ENCODE measurements around the gene ZFP69.
"Not testable (repeated sequence)": the region's sequence is repeated elsewhere in the genome, so short reads cannot be mapped to it uniquely, and the experiment has no call there.

The ZFP69 gene

DNA sequence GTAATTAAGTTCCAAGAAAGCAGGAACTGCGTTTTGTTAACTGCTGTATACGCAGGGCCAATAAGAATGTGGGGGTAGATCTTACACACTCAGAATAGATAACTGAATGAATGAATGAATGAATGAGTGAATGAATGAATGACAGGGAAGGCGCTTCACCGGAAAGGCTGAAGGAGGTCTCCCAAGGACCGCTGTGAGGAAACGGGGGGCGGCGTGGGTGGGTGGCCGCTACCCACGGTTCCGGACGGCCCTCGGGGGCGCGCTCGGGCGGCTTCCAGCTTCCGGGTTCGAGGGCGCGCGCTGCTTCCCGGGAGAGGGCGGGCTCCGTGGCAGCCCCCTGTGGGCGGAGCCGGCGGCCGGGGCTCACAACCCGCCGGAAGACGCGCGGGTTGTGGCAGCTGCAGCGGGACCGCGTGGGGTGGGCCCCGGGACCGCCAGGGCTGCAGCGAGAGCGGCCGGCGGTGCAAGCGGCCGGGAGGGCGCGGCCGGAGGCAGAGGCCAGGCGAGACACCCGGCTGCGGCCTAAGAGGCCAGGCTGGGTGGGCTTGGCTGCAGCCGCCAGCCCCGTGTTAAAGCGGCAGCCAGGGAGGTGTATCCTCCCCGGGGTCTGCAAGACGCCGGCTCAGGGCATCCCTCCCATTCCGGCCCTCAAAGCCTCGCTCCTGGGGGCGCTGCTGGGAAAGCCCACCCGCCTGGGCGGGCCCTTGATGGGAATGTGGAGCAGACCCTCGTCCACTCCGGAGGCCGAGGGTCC lies at the start of gene ZFP69:
TSS of gene ZFP69 (plus strand) at position 367 of the 754 bp plus-strand sequence. CDS start 2,072 bp downstream, outside the sequence.
- DNase-seq = peak; percentile 86

DNA sequence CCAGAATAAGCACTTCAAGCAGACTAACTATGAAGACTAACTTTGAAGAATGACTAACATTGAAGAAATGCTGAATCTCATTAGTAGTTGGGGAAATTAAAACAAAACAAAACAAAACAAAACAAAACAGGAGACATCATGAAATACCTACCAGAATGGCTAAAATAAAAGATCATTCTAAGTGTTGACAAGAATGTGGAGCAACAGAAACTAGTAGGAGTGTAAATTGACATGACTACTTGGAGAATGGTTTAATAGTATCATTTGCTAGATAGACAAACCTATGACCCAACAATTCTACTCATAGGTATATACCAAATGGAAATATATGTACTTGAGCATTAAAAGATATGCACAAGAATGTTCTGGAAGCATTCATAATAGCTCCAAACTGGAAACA lies 45.7 kb upstream of the ZFP69 start:
- no peak for DNase-seq

DNA sequence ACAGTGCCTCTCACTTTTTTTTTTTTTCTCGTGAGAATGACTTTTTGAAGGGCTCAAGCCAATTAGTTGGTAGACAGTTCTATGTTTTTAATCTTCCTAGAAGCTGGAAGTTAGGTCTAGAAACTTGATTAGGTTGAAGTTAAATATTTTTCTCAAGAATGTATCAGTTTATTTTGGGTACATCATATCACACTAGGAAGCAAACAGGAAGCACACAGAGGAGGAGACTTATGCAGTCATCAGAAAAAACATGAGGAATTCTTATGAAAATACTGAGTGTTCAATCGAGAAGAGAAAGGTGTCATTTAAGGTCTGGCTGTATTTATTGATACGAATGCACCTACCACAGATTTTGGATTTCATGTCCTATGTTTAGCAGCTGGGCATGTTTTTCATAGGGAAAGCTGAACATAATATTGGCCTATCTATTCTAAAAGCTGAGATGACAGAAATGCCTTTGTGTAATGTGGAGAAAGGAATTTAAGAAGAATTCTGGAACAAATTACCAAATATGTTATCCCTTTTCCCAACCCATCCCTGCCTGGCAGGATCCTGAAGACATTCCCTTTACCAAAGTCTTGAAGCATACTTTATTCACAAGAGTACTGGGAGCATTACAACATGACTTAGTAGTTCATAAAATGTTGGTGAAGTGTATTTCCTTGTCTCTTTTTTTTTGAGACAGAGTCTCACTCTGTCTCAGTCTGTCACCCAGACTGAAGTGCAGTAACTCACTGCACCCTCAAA lies 44.3 kb upstream of the ZFP69 start:
- DNase-seq = no peak

DNA sequence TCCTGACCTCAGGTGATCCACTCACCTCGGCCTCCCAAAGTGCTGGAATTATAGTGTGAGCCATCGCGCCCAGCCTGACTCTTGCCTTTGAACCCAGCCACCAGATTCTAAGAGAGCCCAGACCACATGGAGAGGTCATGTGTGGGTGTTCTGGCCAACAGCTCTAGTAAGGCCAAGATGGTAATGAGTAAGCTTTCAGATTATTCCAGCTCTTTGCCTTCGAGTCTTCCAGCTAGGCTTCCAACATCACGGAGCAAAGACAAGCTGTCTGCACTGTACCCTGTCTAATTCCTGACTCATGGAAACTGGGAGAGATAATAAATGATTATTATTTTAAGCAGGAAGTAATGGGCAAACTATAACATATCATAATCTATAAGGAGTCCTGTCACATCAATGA lies 41.6 kb upstream of the ZFP69 start:
- DNase-seq = no peak

DNA sequence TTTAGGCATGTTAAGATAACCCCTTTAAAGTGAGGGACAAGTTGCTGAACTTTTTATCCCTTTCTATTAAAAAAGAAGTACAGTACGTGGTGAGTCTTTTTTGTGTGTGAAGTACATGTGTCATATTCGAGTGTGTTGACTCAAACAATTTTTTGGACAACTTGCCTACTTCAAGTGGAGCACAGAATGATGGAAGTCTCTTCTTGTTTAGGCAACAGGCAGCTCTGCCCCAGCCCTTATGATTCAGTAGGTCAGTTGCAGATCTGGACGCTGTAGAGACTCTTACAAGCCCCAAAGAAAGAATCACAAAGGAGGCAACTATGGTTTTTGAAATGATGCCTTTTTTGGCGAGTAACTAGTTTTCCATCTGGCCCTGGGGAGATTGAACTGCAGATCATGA lies 41.2 kb upstream of the ZFP69 start:
- DNase-seq = no peak

DNA sequence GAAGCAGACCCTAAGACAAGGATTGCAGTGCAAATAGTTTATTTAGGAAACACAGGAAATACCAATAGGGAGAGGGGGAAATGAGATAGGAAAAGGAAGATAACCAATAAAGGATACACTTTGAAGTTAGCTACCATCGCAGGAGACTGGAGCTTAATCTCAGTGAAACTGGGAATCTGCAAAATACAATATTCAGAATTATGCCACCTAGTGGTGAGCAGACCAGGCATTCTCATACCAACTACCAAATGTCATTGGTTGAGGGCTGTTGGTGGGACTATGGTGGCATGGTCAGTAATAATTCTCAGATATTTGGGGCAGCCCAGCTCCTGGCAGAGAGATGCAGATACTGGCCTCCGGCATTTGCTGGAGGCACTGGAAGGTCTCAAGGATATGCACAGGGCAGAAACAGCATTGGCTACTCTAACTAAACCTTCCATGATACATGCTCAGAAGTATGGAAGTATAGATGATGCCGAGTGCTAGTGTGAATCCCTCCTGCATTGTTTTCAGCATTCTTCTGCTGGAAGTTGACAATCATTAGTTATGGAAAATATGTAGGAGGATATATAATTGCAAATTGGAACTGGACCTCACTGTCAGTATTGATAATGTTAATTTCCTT lies 38.6 kb upstream of the ZFP69 start:
- DNase-seq = no peak

DNA sequence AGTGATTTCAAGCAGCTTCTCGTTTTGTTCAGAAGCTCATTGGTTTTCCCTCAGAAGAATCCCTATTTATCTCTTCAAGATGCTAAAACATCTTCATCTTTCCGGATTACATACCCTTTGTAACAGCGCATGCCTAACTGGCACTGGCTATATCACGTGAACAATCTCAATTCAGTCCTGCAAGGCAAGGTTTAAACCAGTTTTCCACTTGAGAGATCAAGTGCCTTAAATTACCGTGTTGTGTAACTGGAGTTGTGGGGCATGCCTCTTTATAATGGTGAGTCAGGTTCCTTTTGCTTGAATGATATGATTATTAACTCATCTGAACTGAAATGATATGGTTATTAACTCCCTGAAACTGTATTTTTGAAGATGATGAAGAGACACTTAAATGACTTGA lies 37.8 kb upstream of the ZFP69 start:
- DNase-seq = no peak

DNA sequence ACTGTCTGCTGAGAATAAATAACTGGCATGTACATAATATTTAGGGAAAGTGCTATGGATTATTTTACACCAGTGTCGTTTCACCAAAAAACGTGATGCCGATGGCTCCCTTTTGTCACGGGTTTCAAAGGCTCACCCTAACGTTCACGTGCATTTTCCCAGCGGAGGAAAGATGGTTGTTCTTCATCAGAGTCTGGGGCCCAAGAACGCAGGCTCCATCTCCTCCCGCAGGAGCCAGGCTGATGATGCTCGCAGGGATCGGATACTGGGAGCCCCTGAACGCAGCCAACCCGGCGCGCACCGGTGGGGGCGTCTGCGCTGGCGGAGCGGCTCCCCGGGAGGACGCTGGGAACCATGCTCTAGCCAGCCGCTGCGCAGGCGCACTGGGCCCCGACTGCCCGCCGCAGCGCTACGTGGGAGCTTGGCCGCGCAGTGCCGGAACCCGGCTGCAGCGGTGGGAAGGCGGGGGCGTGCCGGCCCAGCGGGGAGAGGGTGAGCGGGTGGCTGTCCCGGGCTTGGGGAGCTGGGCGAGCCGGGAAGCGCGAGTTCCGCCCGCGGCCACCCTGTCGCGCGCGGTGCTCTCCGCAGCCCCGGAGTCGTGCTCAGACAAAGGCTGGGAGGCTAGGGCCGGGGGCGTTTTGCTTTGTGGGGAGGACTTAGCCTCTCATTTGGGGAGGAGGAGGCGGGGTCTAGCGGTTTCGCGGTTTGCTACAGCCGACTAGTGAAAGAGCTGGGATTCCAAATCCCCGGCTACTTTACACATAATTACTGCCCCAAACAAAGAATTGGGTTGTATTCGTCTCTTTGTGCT lies 27.2 kb upstream of the ZFP69 start, which contains the start of gene ZFP69B:
TSS of gene ZFP69B (plus strand) at position 793 of the 811 bp plus-strand sequence. CDS start 486 bp downstream, outside the sequence.
- peak; percentile 93 for DNase-seq

DNA sequence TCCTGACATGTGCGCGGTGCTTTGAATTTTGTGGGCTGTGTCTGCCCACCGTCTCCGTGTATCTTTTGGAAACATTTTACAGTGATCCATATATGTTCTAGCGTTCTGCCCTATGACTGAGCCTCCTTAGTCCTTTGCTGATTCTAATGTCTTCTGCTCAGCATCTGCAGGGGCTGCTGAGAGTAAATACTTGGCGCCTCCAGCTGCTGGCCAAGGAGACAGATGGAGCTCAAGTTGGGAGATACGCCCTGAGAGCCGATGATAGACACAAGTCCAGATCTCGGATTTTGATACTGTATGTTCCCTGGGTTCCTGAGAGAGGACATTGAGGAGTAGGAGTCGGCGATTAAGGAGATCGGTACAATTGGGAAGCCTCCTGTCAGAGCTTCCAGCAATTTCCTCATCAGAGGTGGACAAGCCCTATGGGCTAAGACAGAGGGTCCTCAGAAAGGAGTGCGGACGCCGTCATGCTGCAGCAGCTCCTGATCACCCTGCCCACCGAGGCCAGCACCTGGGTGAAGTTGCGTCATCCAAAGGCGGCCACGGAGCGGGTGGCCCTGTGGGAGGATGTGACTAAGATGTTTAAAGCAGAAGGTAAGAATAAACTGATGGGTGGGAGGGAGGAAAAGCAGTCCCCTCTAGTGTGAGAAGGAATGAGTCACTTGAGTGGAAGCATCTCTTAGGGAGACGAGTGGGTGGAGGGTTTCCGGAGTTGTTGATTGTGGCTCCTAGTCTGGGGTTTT lies 26.4 kb upstream of the ZFP69 start:
- DNase-seq = no peak

DNA sequence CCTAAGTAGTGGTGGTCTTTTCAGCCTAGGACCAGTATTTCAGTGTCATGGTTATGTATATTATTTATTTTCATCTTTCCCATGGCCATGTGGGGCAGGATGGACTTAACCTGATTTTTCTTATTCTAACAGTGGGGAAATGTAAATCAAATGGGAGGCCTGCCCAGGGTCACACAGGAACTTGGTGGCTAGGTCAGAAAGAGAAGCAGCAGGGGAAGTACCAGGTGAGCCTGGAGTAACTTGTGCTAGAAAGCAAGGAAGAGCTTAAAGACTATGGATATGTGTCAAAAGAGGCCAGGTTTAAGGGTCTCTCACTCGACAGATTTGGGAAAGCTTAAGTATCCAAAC lies 25.9 kb upstream of the ZFP69 start:
- no peak for DNase-seq

DNA sequence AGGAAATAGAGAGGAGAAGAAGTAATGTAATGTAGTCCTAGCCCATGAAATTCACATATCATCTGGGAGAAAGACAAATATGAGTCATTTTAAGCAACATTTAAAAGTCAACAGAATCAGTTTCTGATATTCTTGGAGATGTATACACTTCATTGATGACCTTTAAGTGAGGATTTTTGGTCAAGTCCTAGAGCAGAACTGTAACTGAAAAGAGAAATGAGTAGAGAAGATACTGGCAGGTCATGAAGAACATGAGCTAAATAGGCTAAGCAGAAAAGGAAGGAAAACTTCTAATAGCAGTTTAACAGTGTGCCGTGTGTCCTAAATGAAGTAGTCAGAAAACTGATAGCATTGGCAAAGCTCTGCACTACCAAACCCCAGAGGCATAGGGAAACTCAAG lies 22.2 kb upstream of the ZFP69 start:
- DNase-seq = no peak

DNA sequence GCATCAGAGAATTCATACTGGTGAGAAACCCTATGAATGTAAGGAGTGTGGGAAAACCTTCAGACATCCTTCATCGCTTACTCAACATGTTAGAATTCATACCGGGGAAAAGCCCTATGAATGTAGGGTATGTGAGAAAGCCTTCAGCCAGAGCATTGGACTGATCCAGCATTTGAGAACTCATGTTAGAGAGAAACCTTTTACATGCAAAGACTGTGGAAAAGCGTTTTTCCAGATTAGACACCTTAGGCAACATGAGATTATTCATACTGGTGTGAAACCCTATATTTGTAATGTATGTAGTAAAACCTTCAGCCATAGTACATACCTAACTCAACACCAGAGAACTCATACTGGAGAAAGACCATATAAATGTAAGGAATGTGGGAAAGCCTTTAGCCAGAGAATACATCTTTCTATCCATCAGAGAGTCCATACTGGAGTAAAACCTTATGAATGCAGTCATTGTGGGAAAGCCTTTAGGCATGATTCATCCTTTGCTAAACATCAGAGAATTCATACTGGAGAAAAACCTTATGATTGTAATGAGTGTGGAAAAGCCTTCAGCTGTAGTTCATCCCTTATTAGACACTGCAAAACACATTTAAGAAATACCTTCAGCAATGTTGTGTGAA lies 14.0 kb upstream of the ZFP69 start:
- DNase-seq = no peak

DNA sequence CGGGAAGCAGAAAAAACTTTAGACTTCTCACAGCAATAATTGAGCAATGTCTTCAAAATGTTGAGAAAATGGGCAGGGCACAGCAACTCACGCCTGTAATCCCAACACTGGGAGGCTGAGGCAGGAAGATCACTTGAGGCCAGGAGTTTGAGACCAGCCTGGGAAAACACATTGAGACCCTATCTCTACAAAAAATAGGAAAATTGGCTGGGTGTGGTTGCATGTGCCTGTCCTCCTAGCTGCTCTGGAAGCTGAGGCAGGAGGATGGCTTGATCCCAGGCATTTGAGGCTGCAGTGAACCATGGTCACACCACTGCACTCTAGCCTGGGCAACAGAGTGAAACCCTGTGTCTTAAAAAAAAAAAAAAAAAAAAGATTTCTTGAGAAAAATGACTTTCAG lies 7.8 kb upstream of the ZFP69 start:
- no peak for DNase-seq

DNA sequence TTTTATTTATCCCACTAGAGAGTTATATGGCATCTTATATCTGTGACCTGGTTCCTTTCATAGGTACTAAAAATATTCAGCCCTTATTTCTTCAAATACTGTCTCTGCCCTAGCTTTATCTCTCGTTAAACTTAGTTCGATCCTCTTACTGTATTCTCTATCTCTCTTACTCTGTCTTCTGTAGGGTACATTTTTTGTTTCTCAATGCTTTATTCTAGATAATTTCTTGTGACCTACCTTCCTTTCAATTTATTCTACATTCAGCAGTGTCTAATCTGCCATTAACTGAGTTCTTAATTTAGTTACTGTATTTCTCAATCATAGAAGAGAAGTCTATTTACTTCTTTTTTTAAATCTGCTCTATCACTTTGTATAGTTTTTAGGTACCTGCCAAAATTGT lies 1.8 kb upstream of the ZFP69 start:
- no peak for DNase-seq

DNA sequence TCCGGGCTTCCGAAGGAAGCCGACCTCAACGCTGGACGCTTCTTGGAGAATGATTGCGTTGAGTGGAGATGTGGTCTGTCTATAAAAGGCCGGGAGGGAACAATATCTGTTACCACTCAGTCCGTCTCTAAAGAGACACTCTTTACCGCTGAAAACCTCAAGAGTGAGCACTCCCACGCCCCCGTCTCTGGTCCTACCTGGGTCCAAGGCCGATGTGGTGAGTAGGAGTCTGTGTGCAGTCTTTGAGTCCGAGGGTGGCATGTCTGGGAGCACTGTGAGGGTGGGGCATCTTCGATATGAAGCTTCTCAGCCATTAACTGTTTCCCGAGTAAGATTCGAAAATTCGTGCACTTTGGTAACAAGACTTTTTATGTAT lies 576 bp downstream of the ZFP69 start:
- DNase-seq = peak; percentile 28

DNA sequence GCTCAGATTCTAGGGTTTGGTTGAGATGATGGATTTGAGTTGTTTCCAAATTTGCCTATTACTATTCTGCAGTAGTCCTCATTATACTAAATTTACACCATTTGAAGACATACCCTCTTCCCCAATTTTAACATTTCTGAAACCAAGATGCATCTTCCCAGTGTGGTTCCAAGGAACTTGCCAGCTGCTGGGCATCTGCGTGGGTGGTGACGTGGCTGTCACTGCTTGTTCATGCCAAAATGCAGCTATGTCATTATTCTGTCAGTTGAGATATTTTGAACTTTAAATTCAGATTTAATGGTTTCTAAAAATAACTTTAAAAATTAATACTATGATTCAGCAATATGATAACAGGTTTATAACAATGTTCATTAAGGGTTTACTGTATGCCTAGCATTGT lies 1.2 kb downstream of the ZFP69 start:
- no peak for DNase-seq

DNA sequence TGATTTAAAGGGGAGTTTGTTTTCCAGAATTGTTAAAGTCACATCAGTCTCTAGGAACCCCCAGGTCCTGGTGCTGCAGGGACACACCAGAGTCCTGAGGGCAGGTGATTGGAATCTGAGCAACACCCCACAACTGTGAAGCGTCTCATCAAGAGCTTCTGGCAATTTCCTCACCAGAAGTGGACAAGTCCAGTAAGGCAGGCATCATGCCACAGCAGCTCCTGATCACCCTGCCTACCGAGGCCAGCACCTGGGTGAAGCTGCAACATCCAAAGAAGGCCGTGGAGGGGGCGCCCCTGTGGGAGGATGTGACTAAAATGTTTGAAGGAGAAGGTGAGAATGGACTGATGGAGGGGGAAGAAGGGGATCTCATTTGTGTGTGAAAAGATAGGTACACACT lies 2.1 kb downstream of the ZFP69 start:
- no peak for DNase-seq

DNA sequence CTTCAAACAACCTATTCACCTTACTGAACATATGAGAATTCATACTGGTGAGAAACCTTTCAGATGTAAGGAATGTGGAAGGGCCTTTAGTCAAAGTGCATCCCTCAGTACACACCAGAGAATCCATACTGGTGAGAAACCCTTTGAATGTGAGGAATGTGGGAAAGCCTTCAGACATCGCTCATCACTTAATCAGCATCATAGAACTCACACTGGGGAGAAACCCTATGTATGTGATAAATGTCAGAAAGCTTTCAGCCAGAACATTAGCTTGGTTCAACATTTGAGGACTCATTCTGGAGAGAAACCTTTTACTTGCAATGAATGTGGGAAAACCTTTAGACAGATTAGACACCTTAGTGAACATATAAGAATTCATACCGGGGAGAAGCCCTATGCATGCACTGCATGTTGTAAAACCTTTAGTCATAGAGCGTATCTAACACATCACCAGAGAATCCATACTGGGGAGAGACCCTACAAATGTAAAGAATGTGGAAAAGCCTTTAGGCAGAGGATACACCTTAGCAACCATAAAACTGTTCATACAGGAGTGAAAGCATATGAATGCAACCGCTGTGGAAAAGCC lies 18.3 kb downstream of the ZFP69 start:
- no peak for DNase-seq

DNA sequence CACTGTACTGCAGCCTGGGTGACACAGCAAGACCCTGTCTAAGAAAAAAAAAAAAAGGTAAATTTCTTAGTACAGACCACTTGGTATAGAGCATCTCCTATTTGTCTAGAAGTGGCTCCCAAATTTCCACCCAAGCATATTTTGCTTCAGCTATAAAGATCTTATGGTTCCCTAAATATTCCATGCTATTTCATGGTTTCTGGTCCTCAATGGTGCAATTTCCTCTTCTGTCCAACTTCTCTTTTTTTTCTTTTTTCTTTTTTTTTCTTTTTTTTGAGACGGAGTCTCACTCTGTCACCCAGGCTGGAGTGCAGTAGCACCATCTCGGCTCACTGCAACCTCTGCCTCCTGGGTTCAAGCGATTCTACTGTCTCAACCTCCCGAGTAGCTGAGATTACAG lies 25.6 kb downstream of the ZFP69 start:
- not testable (repeated sequence) for DNase-seq

DNA sequence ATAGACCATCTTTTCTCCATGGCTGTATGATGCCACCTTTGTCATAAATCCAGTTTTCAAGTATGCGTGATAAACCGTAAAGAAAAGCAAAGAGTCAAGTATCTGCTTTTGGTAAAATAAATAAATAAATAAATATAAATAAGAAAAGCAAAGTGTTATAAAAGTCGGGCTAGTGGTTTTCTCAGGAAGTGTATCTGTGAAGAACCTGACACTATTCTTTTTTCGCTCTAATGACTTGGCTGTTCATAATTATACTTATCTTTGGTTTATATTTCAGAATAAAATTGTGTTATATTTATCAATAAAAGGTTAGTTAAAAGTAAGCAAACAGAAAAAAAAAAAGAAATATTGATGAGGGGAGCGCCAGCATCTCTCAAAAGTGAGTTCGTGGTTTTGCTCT lies 30.9 kb downstream of the ZFP69 start:
- DNase-seq = no peak

Measured in NCI-H345 (cell line).